ENCODE data around the gene TMEM9B. TPM values are rescaled to one million over a fixed set of nuclear protein-coding genes. Genes with fewer than 3 reads are reported as not detected.

Gene TMEM9B
- total RNA-seq (2022; extraction: Qiagen RNA extraction; ENCODE audit: low read depth): 34.0 to 39.7 TPM (median 38.1 TPM) in 5 replicates

DNA sequence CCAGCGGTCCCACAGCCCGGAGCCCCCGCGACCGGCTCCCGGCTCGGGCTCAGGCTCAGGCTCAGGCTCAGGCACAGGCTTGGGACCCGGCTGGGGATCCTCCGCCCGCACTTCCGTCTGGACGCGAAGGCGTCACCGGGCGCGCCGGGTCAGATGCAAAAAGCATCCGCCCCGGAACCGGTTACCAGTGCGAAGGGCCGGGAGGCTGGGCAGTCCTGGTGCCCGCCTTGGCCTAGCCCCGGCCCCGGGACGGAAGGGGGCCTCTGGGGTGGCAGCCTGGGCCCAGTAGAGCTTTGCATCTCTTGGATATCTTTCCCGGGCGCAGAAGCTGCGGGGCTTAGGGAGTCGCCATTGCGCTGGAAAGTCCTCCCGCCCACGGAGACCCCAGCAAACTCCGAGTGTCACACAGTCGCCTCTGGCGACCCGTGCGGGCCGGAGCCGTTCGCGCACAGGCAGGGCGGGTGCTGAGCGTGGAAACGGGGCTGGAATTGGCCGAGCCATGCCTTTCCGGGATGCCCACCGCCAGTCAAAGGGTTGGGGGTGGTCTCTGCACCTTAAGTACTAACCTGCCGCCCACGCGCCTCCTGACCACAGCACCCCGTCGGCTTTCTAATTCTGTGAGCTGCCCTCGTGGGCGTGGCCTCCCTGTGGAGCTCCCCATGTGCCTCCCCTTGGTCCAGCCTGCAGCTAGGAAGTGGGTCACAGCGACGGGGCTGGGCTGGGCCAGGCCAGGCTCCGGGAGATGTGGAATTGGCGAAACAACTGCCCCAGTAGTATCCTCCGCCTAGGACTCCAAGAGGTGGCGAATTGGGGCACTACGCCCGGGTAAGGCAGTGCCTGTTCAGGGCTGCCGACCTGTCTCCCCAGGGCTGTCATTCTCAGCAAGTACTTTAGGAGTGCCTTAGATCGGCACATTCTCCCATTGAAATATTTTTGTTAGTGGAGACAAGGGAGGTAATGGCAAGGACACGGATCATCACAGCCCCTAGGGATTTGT lies at the start of gene TMEM9B:
Gene TMEM9B (minus strand): TSS at position 119 of the 997 bp plus-strand sequence. CDS start 129 bp downstream, outside the sequence.

DNA sequence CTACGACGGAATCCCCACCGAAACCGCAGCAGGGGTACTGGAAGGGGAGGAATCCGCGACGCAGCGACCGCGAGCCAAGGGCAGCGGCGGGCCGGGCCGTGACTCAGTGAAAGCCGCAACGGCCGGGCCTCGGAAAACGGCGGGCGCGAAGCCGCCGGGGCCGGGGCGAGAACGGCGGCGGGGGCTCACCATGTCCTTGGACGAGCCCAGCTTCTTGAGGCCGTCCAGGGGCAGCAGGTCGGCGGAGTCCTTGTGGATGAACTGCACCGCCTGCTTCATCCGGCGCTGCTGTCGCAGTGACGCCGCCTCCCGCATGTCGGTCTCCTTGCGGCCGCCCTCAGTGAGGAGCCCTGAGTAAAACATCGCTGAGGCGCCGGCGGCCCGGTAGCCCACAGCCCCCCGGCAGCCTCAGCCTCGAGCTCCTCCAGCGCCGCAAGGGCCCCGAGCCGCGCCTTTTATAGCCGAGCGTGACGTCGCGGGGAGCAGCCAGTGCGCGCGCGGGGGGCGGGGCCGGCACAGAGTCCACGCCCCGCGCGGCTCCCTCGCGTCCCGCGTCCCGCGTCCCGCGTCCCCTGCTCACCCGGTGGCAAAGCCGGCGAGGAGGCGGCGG lies 39.4 kb upstream of the TMEM9B start, which contains the start of gene NRIP3:
Gene NRIP3 (minus strand): TSS at position 429 of the 610 bp plus-strand sequence. CDS start 66 bp downstream, at position 363.

DNA sequence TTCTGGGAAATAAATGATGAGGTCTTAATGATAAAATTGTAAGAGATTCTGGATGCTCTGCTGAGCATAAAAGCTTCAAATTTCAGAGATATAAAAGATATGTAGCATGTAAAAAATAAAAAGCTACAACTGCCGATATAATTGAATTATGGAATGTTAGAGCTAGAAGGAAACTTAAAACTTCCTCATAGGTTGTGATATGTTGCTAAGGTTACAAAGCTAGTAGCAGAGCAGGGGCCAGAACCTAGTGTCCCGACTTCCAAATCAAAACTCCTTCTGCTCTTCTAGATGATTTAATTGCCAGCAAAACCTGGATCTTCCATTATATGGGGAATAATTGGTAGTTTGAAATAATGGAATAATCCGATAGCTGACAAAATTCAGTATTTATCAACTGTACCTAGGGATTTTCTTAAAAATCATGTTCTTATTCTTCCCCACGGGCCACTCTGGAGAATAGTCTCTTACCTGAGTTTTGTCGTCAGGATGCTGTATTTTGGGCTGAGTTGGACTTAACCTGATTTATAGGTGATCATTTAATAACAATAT lies 21.6 kb downstream of the TMEM9B start, which contains the start of gene ASCL3:
Gene ASCL3 (minus strand): TSS at position 499 of the 549 bp plus-strand sequence. CDS start 4,855 bp downstream, outside the sequence.

DNA sequence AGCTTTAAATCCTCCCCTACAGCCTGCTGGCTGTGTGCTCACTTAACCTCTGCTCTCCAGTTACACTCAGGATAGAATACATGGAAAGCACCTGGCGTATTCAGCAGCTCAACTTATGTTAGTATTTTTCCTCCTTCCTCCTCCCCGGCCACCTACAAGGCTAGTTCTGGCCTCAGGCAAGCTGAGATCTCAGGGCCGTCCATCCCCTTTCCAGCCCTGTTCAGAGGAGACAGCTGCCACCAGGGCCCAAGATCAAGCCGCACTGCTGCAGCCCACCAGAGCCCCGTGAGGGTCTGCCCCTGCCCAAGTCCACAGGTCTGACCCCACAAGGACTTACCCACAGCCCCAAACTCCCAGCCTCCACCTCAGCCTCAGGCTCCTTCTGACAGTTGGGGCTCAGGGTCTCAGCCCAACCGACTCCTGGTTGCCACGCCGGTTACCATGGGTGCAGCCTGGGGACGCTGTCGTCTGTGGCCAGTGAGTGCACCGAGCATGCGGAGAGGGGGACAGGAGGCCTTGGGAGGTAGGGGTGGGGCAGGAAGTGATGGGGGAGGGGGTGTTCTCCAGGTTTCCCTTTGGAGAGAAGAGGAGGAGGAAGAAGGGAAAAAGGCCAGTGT lies 31.6 kb downstream of the TMEM9B start, which contains the start of gene C11orf16:
Gene C11orf16 (minus strand): TSS at position 384 of the 617 bp plus-strand sequence. CDS start 639 bp downstream, outside the sequence.

DNA sequence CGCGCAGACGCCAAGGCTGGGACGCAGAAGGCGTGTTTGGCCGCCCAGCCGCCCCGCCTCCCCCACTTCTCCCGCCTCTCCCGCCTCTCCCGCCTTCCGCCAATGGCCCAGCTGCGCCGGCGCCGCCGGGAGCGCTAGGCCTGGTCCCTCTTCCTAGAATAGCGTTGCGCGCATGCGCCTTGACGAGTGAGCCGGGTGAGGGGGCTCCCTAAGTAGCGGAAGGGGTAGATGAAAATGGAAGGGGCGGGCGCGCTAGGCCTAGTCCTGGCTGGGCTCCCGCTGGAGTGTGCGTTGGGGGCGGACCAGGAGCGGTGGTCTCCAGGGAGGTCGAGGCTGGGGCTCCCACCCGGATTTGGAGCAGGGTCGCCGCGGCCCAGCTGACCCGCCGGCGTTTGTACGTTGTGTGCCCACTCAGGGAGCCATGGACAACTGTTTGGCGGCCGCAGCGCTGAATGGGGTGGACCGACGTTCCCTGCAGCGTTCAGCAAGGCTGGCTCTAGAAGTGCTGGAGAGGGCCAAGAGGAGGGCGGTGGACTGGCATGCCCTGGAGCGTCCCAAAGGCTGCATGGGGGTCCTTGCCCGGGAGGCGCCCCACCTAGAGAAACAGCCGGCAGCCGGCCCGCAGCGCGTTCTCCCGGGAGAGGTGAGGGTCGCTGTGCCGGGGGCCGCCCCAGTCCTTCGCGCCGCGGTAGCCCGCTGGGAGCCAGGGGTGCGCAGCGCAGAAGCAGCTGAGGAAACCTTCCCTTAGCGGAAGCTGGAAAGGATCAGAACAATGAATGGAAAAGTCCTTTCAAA lies 53.0 kb downstream of the TMEM9B start, which contains the start of gene AKIP1:
Gene AKIP1 (plus strand): TSS at position 161 of the 795 bp plus-strand sequence. CDS start 261 bp downstream, at position 422.

Other genes with a start within 250 kb of the TMEM9B start
- gene AKIP1, start 53.3 kb downstream of the TMEM9B start, total RNA-seq (2022; extraction: Qiagen RNA extraction; ENCODE audit: low read depth): 35.9 to 46.5 TPM (median 42.9 TPM) in 5 replicates
- gene C11orf16, start 31.5 kb downstream of the TMEM9B start, total RNA-seq (2022; extraction: Qiagen RNA extraction; ENCODE audit: low read depth): not detected in 5 replicates
- gene ASCL3, start 21.4 kb downstream of the TMEM9B start, total RNA-seq (2022; extraction: Qiagen RNA extraction; ENCODE audit: low read depth): not detected in 5 replicates
- gene NRIP3, start 39.6 kb upstream of the TMEM9B start, total RNA-seq (2022; extraction: Qiagen RNA extraction; ENCODE audit: low read depth): 0.63 to 1.1 TPM (median 0.92 TPM) in 5 replicates
- gene SCUBE2, start 127.2 kb upstream of the TMEM9B start, total RNA-seq (2022; extraction: Qiagen RNA extraction; ENCODE audit: low read depth): 0.31 to 0.89 TPM (median 0.75 TPM) in 5 replicates

Data from A549 treated with GW870086 at 1 μM for 4 hours (cell line).